ENCODE measurements around the gene G6PC1.
"Not testable (repeated sequence)": the region's sequence is repeated elsewhere in the genome, so short reads cannot be mapped to it uniquely, and the experiment has no call there.

G6PC1 gene

DNA sequence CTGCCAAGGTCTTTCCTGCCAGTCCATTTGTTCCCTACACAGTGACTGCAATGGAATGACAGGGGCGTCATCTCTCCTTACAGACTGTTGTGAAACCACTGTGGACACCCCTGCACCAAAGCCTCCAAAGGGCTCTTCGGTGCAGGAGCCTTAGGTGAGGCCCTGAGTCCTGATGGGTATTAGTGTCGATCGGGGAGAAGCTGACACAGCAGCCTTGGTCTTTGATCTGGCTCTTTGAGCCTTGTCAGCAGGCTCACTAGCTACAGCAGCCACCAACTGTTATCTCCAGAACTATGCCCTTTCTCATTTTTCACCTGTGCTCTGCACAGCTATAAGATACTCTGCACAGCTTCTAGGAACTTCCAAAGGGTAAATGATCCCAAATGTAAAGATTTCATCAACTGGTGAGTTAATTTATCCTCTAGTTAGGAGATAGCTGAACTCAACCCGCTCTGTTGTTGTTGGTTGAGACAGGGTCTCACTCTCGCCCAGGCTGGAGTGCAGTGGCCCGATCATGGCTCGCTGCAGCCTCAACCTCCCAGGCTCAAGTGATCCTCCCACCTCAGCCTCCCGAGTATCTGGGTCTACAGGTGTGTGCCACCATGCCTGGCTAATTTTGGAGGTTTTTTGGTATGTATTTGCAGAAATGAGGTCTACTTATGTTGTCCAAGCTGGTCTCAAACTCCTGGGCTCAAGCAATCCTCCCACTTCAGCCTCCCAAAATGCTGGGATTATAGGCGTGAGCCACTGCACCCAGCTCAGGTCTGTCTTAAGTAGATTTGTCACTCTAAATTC is 19.7 kb downstream of the G6PC1 start:
- H3K4me2 ChIP-seq (ENCODE audit: low read length): no peak overlapping the region

DNA sequence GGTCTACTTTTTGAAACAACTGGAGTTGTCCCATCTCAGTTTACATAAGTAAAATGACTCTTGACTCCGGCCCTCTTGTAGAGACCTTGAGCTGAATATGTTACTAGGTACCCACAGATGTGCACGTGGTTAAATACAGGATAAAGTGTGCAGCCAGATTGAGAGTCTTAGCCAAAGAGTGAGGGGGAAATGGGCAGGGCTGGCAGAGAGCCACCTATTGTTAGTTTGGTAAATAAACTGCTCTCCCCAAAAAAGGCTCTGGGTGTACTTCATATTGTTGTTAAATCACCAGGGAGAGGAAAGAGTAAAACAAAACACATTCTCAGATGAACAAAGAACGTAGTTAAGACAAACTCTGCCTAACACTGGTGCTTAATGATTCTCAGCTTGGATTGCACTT is 20.3 kb downstream of the G6PC1 start:
- no peak overlapping the region for H3K4me2 ChIP-seq (ENCODE audit: low read length)
- no peak overlapping the region for H3K9ac ChIP-seq (ENCODE audit: low read length)
- H2AFZ ChIP-seq (ENCODE audit: low read length): no peak overlapping the region

More for the DNA sequence above, 19.7 kb downstream of the G6PC1 start:
- Histone ChIP-seq H2AFZ (ENCODE audit: low read length) (no peak overlapping the region), H3K9ac (ENCODE audit: low read length) (no peak overlapping the region), H3K79me2 (ENCODE audit: insufficient read depth, low read length) (no peaks in the 10 kb centered on the region), H3K27me3 (ENCODE audit: insufficient read depth, low read length) (no peaks in the 10 kb centered on the region), H3K36me3 (ENCODE audit: insufficient read depth, low read length) (no peaks in the 10 kb centered on the region), H4K20me1 (ENCODE audit: insufficient read depth, low read length) (no peaks in the 10 kb centered on the region), H3F3A (ENCODE audit: insufficient read depth, low read length) (no peaks in the 10 kb centered on the region), H3K27ac (ENCODE audit: low read depth, low read length, poor library complexity, severe bottlenecking) (no peak overlapping the region), H3K4me3 (ENCODE audit: low read depth, low read length, poor library complexity, severe bottlenecking) (no peak overlapping the region), H3K9me3 (ENCODE audit: low read length) (no peaks in the 10 kb centered on the region), H3K4me1 (ENCODE audit: insufficient read depth, low read length, severe bottlenecking) (no peaks in the 10 kb centered on the region), H3K9me2 (ENCODE audit: low read depth, low read length) (no peaks in the 10 kb centered on the region)
- TF ChIP-seq, protein P1, sequence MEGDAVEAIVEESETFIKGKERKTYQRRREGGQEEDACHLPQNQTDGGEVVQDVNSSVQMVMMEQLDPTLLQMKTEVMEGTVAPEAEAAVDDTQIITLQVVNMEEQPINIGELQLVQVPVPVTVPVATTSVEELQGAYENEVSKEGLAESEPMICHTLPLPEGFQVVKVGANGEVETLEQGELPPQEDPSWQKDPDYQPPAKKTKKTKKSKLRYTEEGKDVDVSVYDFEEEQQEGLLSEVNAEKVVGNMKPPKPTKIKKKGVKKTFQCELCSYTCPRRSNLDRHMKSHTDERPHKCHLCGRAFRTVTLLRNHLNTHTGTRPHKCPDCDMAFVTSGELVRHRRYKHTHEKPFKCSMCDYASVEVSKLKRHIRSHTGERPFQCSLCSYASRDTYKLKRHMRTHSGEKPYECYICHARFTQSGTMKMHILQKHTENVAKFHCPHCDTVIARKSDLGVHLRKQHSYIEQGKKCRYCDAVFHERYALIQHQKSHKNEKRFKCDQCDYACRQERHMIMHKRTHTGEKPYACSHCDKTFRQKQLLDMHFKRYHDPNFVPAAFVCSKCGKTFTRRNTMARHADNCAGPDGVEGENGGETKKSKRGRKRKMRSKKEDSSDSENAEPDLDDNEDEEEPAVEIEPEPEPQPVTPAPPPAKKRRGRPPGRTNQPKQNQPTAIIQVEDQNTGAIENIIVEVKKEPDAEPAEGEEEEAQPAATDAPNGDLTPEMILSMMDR (IDR thresholded peaks at IDR 0.05; ENCODE audit: low read length): no peak
- TF ChIP-seq EZH2 (IDR thresholded peaks at IDR 0.05; ENCODE audit: borderline replicate concordance, low read length): no peak

DNA sequence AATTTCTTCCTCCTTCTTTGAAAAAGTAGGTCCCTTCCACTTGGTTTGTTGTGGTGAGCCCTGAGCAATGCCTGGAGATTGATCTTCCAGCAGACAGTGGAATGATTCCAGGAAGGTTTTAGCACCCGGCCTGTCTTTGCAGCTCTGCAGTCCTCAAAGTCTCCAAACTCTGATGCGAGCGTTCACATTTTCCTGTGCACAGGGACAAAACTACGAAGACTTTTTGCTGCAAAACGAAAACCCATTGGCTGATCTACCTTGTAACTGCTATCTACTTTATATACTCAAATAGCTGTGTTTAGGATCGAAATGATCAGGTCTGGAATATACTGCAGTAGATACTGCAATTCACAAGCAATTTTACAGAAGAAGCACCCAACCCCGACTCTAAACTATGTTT is 21.7 kb downstream of the G6PC1 start:
- Histone ChIP-seq H4K20me1 (ENCODE audit: insufficient read depth, low read length) (no peaks in the 10 kb centered on the region), H3K4me2 (ENCODE audit: low read length) (no peak overlapping the region), H3K27ac (ENCODE audit: low read depth, low read length, poor library complexity, severe bottlenecking) (no peak overlapping the region), H3K9me3 (ENCODE audit: low read length) (no peaks in the 10 kb centered on the region), H3K4me3 (ENCODE audit: low read depth, low read length, poor library complexity, severe bottlenecking) (no peak overlapping the region), H3K4me1 (ENCODE audit: insufficient read depth, low read length, severe bottlenecking) (no peaks in the 10 kb centered on the region), H3K79me2 (ENCODE audit: insufficient read depth, low read length) (no peaks in the 10 kb centered on the region), H3F3A (ENCODE audit: insufficient read depth, low read length) (no peaks in the 10 kb centered on the region), H2AFZ (ENCODE audit: low read length) (no peak overlapping the region), H3K9me2 (ENCODE audit: low read depth, low read length) (no peaks in the 10 kb centered on the region), H3K36me3 (ENCODE audit: insufficient read depth, low read length) (no peaks in the 10 kb centered on the region), H3K9ac (ENCODE audit: low read length) (no peak overlapping the region), H3K27me3 (ENCODE audit: insufficient read depth, low read length) (no peaks in the 10 kb centered on the region)
- TF ChIP-seq EZH2 (IDR thresholded peaks at IDR 0.05; ENCODE audit: borderline replicate concordance, low read length): no peak
- TF ChIP-seq, protein P1 (IDR thresholded peaks at IDR 0.05; ENCODE audit: low read length): no peak

More for the DNA sequence above, 20.3 kb downstream of the G6PC1 start:
- Histone ChIP-seq H3K27ac (ENCODE audit: low read depth, low read length, poor library complexity, severe bottlenecking) (no peak overlapping the region), H3K36me3 (ENCODE audit: insufficient read depth, low read length) (no peaks in the 10 kb centered on the region), H3K27me3 (ENCODE audit: insufficient read depth, low read length) (no peaks in the 10 kb centered on the region), H3K9me3 (ENCODE audit: low read length) (no peaks in the 10 kb centered on the region), H3K4me3 (ENCODE audit: low read depth, low read length, poor library complexity, severe bottlenecking) (no peak overlapping the region), H4K20me1 (ENCODE audit: insufficient read depth, low read length) (no peaks in the 10 kb centered on the region), H3K9me2 (ENCODE audit: low read depth, low read length) (no peaks in the 10 kb centered on the region), H3F3A (ENCODE audit: insufficient read depth, low read length) (no peaks in the 10 kb centered on the region), H3K79me2 (ENCODE audit: insufficient read depth, low read length) (no peaks in the 10 kb centered on the region), H3K4me1 (ENCODE audit: insufficient read depth, low read length, severe bottlenecking) (no peaks in the 10 kb centered on the region)
- no peak for TF ChIP-seq EZH2 (IDR thresholded peaks at IDR 0.05; ENCODE audit: borderline replicate concordance, low read length)
- TF ChIP-seq, protein P1 (IDR thresholded peaks at IDR 0.05; ENCODE audit: low read length): no peak

DNA sequence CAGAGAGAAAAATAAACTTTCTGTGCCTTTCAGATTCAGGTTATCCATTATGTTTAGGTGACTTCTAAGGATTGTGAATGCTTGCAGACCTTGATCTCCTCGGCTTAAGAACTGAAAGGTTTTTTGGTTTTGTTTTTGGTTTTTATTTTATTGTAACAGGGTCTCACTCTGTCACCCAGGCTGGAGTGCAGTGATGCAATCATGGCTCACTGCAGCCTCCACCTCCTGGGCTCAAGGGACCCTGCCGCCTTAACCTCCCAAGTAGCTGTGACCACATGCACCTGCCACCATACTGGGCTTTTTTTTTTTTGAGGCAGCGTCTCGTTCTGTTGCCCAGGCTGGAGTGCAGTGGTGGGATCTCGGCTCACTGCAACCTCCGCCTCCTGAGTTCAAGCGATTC is 22.9 kb downstream of the G6PC1 start:
- not testable (repeated sequence) for H3K4me3 ChIP-seq (ENCODE audit: low read depth, low read length, poor library complexity, severe bottlenecking); H3K4me2 ChIP-seq (ENCODE audit: low read length)

More for the DNA sequence above, 22.9 kb downstream of the G6PC1 start:
- H3K36me3 ChIP-seq (ENCODE audit: insufficient read depth, low read length); H3K9me2 ChIP-seq (ENCODE audit: low read depth, low read length); H3F3A ChIP-seq (ENCODE audit: insufficient read depth, low read length); H2AFZ ChIP-seq (ENCODE audit: low read length); H3K27ac ChIP-seq (ENCODE audit: low read depth, low read length, poor library complexity, severe bottlenecking); H3K79me2 ChIP-seq (ENCODE audit: insufficient read depth, low read length); H3K4me1 ChIP-seq (ENCODE audit: insufficient read depth, low read length, severe bottlenecking); H3K27me3 ChIP-seq (ENCODE audit: insufficient read depth, low read length); H4K20me1 ChIP-seq (ENCODE audit: insufficient read depth, low read length); H3K9ac ChIP-seq (ENCODE audit: low read length); H3K9me3 ChIP-seq (ENCODE audit: low read length): not testable (repeated sequence)
